OCI-LY1 (cell line): ENCODE results near the gene GZMM.
A peak's percentile ranks its signal among the peaks of the same experiment; 100 is the strongest.

Source experiments
- H2AFZ ChIP-seq: fragments of 200-600 bp; sonication (generic), shearing (Covaris generic); 2 replicates; pipeline ENCODE4 v1.6.0; 2014; ENCODE audit warnings: antibody characterized with exemption, mild to moderate bottlenecking, low read length
- H3F3A ChIP-seq: fragments of 200-600 bp; sonication (generic), shearing (Covaris generic); 2 replicates; pipeline ENCODE4 v1.6.0; 2014; ENCODE audit warnings: mild to moderate bottlenecking, antibody characterized with exemption, low read length, moderate library complexity; ENCODE audit not compliant: insufficient read depth
- H3K27ac ChIP-seq: fragments of 200-600 bp; sonication (generic); 2 replicates; pipeline ENCODE4 v1.5.1; 2014; ENCODE audit warnings: low read length, mixed run types, mild to moderate bottlenecking, low read depth; ENCODE audit not compliant: poor library complexity, severe bottlenecking
- H3K27me3 ChIP-seq: fragments of 200-600 bp; sonication (generic); 2 replicates; pipeline ENCODE4 v1.6.0; 2014; ENCODE audit warnings: antibody characterized with exemption, mild to moderate bottlenecking, low read length, moderate library complexity; ENCODE audit not compliant: insufficient read depth
- H3K36me3 ChIP-seq: fragments of 200-600 bp; sonication (generic); 2 replicates; pipeline ENCODE4 v1.6.1; 2014; ENCODE audit warnings: mild to moderate bottlenecking, antibody characterized with exemption, low read length, moderate library complexity, mixed read lengths; ENCODE audit not compliant: insufficient read depth
- H3K4me1 ChIP-seq: fragments of 200-600 bp; sonication (generic); 2 replicates; pipeline ENCODE4 v1.5.1; 2014; ENCODE audit warnings: mild to moderate bottlenecking, low read length, moderate library complexity; ENCODE audit not compliant: insufficient read depth, severe bottlenecking
- H3K4me2 ChIP-seq: fragments of 200-600 bp; sonication (generic), shearing (Covaris generic); 2 replicates; pipeline ENCODE4 v1.6.1; 2014; ENCODE audit warnings: low read length
- H3K4me3 ChIP-seq: fragments of 200-600 bp; sonication (generic); 2 replicates; pipeline ENCODE4 v1.5.1; 2014; ENCODE audit warnings: low read length, low read depth, mild to moderate bottlenecking, mixed read lengths; ENCODE audit not compliant: poor library complexity, severe bottlenecking
- H3K79me2 ChIP-seq: fragments of 200-600 bp; shearing (Covaris generic); 2 replicates; pipeline ENCODE4 v1.6.1; 2016; ENCODE audit warnings: mixed run types, low read length, mixed read lengths; ENCODE audit not compliant: insufficient read depth
- H3K9ac ChIP-seq: fragments of 200-600 bp; sonication (generic), shearing (Covaris generic); 2 replicates; pipeline ENCODE4 v1.6.1; 2014; ENCODE audit warnings: mild to moderate bottlenecking, low read length, mixed read lengths
- H3K9me2 ChIP-seq: fragments of 200-600 bp; sonication (generic), shearing (Covaris generic); 2 replicates; pipeline ENCODE4 v1.6.1; 2014; ENCODE audit warnings: low read depth, mild to moderate bottlenecking, low read length, mixed read lengths
- H3K9me3 ChIP-seq: fragments of 200-600 bp; shearing (Covaris generic); 2 replicates; pipeline ENCODE4 v1.6.1; 2014; ENCODE audit warnings: low read length, mixed read lengths
- H4K20me1 ChIP-seq: fragments of 200-600 bp; sonication (generic), shearing (Covaris generic); 2 replicates; pipeline ENCODE4 v1.6.0; 2016; ENCODE audit warnings: mild to moderate bottlenecking, low read length; ENCODE audit not compliant: insufficient read depth
- EZH2 ChIP-seq: fragments of 200-600 bp; sonication (generic), shearing (Covaris generic); IDR thresholded peaks from 2 replicates; pipeline ENCODE4 v1.8.0; 2017; ENCODE audit warnings: borderline replicate concordance, mixed run types, mild to moderate bottlenecking, antibody characterized with exemption, low read length, moderate library complexity, mixed read lengths
- TF ChIP-seq, protein P1 (sequence below): fragments of 200-600 bp; sonication (generic), shearing (Covaris generic); IDR thresholded peaks from 2 replicates; pipeline ENCODE4 v1.5.1; 2017; ENCODE audit warnings: mild to moderate bottlenecking, antibody characterized with exemption, low read length, moderate library complexity, mixed read lengths

GZMM gene

DNA sequence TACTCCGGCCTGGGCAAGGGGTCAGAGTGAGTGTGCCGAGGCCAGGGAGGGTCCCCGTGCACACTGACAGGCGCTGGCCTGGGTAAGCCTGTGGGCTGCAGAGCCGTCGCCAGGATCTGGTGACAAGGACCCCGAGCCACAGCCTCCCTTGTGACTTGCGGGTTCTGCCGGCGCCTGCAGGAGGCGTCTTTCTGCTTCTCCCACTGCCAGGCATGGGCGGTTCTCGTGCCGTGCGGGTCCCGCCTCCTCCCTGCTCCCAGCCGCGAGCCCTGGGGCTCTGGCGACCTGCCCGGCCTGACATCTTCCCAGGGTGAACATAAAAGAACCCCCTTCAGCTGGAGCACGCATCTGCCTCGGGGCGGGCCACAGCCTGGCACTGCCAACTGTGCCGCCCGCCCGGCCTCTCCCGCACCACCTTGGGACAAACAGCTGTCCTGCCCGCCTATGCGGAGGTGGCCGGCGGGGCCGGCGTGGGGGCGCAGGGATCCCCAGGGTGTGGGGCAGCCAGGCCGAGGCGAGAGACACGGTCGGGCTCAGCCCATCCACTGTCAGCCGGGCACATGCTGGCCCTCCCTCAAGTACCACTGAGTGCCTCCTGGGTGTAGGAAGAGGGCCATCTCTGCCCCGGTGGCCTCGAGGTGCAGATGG lies 44.4 kb downstream of the GZMM start:
- Histone ChIP-seq H3K9ac (no peak overlapping the region), H3K4me2 (no peak overlapping the region), H3K9me3 (no peaks in the 10 kb centered on the region), H3K27me3 (peaks cover 4% of the 10 kb centered on the region; the same call in 1 of the 2 replicates), H3K4me1 (no peaks in the 10 kb centered on the region), H3K4me3 (no peak overlapping the region), H2AFZ (no peak overlapping the region), H3K79me2 (no peaks in the 10 kb centered on the region), H3K27ac (no peak overlapping the region), H3K9me2 (no peaks in the 10 kb centered on the region), H3F3A (no peaks in the 10 kb centered on the region), H4K20me1 (no peaks in the 10 kb centered on the region), H3K36me3 (peaks cover 4% of the 10 kb centered on the region)
- TF ChIP-seq EZH2: no peak
- TF ChIP-seq, protein P1, sequence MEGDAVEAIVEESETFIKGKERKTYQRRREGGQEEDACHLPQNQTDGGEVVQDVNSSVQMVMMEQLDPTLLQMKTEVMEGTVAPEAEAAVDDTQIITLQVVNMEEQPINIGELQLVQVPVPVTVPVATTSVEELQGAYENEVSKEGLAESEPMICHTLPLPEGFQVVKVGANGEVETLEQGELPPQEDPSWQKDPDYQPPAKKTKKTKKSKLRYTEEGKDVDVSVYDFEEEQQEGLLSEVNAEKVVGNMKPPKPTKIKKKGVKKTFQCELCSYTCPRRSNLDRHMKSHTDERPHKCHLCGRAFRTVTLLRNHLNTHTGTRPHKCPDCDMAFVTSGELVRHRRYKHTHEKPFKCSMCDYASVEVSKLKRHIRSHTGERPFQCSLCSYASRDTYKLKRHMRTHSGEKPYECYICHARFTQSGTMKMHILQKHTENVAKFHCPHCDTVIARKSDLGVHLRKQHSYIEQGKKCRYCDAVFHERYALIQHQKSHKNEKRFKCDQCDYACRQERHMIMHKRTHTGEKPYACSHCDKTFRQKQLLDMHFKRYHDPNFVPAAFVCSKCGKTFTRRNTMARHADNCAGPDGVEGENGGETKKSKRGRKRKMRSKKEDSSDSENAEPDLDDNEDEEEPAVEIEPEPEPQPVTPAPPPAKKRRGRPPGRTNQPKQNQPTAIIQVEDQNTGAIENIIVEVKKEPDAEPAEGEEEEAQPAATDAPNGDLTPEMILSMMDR: peak; percentile 50

DNA sequence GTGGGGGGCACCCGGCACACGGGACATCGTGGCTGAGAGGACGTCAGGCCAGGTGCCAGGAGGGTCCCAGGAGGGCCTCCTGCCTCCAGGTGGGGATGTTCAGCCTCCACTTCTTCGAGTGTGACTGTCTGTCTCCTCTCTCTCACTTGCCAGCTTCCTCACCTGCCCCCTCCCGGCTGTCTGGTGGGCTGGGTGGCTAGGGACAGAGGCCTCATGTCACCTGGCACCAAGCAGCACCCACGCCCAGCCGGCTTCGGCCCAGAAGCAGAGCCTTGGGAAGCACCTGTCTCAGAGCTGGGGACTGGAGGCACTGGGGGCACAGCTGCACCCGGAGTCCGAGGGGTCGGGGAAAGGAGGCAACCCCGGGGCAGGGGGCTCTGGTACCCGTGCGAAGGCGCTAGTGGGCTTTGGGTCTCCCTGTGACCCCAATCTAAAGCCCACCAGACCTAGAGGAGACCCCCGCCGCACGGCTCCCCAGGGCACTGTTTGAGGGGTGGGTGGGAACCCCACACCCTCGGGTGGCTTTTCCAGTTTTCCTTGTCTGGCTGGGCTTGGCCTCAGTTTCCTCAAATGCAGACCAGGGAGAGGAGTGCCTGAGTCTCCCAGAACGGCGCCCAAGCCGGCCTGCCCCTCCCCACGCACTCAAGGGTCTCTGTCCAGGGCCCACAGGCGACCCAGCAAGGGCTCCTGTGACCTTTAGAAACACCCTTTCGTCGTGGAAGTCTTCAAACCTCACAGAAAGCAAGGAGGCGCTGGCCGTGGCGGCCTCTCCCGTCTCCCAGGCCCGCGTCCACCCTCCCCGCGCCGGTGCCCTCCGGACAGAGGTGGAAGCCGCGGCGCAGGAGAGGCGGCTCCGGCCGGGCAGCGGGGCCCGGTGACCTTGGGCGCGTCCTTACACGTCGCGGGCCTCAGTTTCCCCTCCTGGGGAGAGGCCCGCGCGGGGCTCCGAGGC lies 45.2 kb downstream of the GZMM start:
- no peak overlapping the region for H3K4me3 ChIP-seq
- H3F3A ChIP-seq: no peaks in the 10 kb centered on the region
- peaks cover 4% of the 10 kb centered on the region; the same call in 1 of the 2 replicates for H3K27me3 ChIP-seq
- no peaks in the 10 kb centered on the region for H3K9me2 ChIP-seq
- H3K9me3 ChIP-seq: no peaks in the 10 kb centered on the region
- no peak overlapping the region for H3K27ac ChIP-seq
- no peaks in the 10 kb centered on the region for H3K36me3 ChIP-seq
- no peak overlapping the region for H2AFZ ChIP-seq
- no peaks in the 10 kb centered on the region for H3K4me1 ChIP-seq
- no peak overlapping the region for H3K9ac ChIP-seq
- no peaks in the 10 kb centered on the region for H3K79me2 ChIP-seq
- no peak for TF ChIP-seq EZH2
- TF ChIP-seq, protein P1: no peak; the same call in 1 of the 2 replicates
- no peaks in the 10 kb centered on the region for H4K20me1 ChIP-seq
- no peak overlapping the region for H3K4me2 ChIP-seq

DNA sequence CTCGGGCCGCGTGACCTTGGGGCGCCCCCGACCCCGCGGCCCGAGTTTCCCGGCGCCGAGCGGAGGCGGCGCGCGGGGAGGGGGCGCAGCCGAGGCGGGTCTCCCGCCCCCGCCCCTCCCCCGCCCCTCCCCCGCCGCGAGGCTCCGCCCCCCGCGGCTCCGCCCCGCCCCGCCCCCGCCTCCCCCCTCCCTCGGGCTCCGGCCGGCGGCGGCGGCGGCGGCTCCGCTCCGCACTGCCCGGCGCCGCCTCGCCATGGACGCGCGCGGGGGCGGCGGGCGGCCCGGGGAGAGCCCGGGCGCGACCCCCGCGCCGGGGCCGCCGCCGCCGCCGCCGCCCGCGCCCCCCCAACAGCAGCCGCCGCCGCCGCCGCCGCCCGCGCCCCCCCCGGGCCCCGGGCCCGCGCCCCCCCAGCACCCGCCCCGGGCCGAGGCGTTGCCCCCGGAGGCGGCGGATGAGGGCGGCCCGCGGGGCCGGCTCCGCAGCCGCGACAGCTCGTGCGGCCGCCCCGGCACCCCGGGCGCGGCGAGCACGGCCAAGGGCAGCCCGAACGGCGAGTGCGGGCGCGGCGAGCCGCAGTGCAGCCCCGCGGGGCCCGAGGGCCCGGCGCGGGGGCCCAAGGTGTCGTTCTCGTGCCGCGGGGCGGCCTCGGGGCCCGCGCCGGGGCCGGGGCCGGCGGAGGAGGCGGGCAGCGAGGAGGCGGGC lies 46.0 kb downstream of the GZMM start, which contains the start of gene HCN2:
TSS of gene HCN2 (plus strand) at position 189 of the 703 bp plus-strand sequence. CDS start at position 254, 65 bp downstream.
- no peaks in the 10 kb centered on the region for H3K4me1 ChIP-seq
- H3K79me2 ChIP-seq: no peaks in the 10 kb centered on the region
- no peak within 1 kb of the TSS for H3K4me2 ChIP-seq
- no peaks in the 10 kb centered on the region for H3K36me3 ChIP-seq
- TF ChIP-seq, protein P1: no peak
- TF ChIP-seq EZH2: no peak
- no peak within 1 kb of the TSS for H3K27ac ChIP-seq
- H3K9ac ChIP-seq: no peak within 1 kb of the TSS
- H3K9me3 ChIP-seq: no peaks in the 10 kb centered on the region
- H3K4me3 ChIP-seq: no peak within 1 kb of the TSS
- no peak within 1 kb of the TSS for H2AFZ ChIP-seq
- H3F3A ChIP-seq: no peaks in the 10 kb centered on the region
- no peaks in the 10 kb centered on the region for H4K20me1 ChIP-seq
- peaks cover 4% of the 10 kb centered on the region; the same call in 1 of the 2 replicates for H3K27me3 ChIP-seq
- no peaks in the 10 kb centered on the region for H3K9me2 ChIP-seq
